Measurements from ENCODE around the gene C15orf40. TPM values are rescaled to one million over a fixed set of nuclear protein-coding genes. Genes with fewer than 3 reads are reported as not detected.
"Not testable (repeated sequence)": the region's sequence is repeated elsewhere in the genome, so short reads cannot be mapped to it uniquely, and the experiment has no call there.

C15orf40 gene
- total RNA-seq, 4 donors from 2014 or later: 7.0 to 11.8 (median 9.1) TPM

- Histone ChIP-seq H3K36me3 (peaks cover 17 to 47% (median 34%) of the 10 kb centered on the region in 4 donors), H3K4me3 (no peak overlapping the region), H3K27ac (replicated peaks in 1 of 4) (no peak overlapping the region), H3K27me3 (no peaks in the 10 kb centered on the region), H3K9me3 (no peaks in the 10 kb centered on the region), H3K4me1 (peaks cover 20 to 29% (median 26%) of the 10 kb centered on the region in 4 donors)
- no peak for TF ChIP-seq POLR2AphosphoS5 (IDR thresholded peaks at IDR 0.05)
- TF ChIP-seq EP300 (IDR thresholded peaks at IDR 0.05): no peak
- no peak for TF ChIP-seq POLR2A (IDR thresholded peaks at IDR 0.05; ENCODE audit: low read depth)
- no peak for TF ChIP-seq CTCF (IDR thresholded peaks at IDR 0.05)
- DNase-seq (ENCODE audit: extremely low spot score): no peak
- 96% methylated on average over 6 of the region's 6 CpGs for WGBS
- intact Hi-C loops (cut with DNase I): loop anchor here (5.0 kb wide), 2 partner anchors 165 to 195 kb away; partner anchors contain the start of gene HDGFL3
Observed at GRCh38 chr15:83012636-83013035, 1.2 kb upstream of the C15orf40 start.

DNA sequence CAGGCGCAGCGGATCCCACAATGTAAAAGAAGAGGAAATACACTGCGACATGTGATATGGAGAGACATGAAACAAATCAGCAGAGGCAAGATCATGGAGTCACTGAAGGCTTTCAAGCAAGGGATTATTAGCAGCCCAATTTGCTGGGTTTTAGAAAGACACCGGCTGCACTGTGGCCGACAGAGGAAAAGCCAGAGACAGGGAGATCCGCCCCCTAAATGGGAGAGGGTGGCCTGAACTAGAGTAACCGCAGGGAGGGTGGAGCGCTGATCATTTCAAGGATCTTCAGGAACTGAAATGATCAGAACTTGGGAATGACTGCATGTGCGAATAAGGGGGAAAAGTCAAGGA is 612 bp upstream of the C15orf40 start:
- Histone ChIP-seq H3K4me3 (peak overlapping the region; percentile 77 to 96 (median 91)), H3K4me1 (peaks cover 20 to 29% (median 26%) of the 10 kb centered on the region in 4 donors), H3K36me3 (peaks cover 23 to 47% (median 36%) of the 10 kb centered on the region in 4 donors), H3K9me3 (no peaks in the 10 kb centered on the region), H3K27me3 (no peaks in the 10 kb centered on the region), H3K27ac (replicated peaks in 1 of 4) (peak overlapping the region; percentile 80 to 88 (median 84))
- intact Hi-C loops (cut with DNase I): loop anchor here (5.0 kb wide), 2 partner anchors 165 to 195 kb away; partner anchors contain the start of gene HDGFL3
- TF ChIP-seq CTCF (IDR thresholded peaks at IDR 0.05) (no peak), EP300 (IDR thresholded peaks at IDR 0.05) (no peak), POLR2AphosphoS5 (IDR thresholded peaks at IDR 0.05) (no peak), POLR2A (IDR thresholded peaks at IDR 0.05; ENCODE audit: low read depth) (no peak)
- DNase-seq (ENCODE audit: extremely low spot score): no peak
- 62% methylated on average over 9 of the region's 9 CpGs for WGBS

DNA sequence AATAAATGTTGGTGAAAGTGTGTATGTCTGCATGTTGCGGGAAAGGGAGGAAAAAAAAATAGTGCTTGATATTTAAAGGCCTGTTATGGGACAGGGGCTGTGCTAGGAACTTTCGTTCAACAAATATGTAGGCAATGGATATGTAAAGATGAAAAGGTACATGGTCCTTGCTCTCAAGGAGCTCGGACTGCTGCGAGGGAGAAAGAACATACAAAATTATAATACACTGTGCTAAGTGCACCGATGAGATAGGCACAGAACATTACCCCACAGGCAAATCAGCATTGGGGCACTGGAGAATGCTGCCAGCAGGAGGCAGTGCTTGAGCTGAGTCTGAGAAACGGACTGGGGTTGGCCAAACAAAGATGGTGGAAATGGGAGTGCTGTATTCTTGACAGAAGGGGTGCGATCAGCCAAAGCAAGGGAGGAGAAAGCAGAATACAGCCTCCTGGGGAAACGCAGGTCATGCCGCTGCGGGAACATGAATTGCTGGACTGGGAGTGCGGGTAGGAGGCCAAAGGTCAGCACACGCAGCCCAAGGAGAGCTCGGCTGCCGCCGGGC is 649 bp downstream of the C15orf40 start:
- Histone ChIP-seq H3K36me3 (peaks cover 33 to 47% (median 39%) of the 10 kb centered on the region in 4 donors), H3K27ac (replicated peaks in 1 of 4) (peak overlapping the region; percentile 80 to 88 (median 84)), H3K9me3 (no peaks in the 10 kb centered on the region), H3K4me3 (peak overlapping the region; percentile 77 to 96 (median 91)), H3K4me1 (peaks cover 20 to 29% (median 26%) of the 10 kb centered on the region in 4 donors), H3K27me3 (no peaks in the 10 kb centered on the region)
- intact Hi-C loops (cut with DNase I): loop anchor here (2.0 to 5.0 kb wide), 3 partner anchors 54 to 197 kb away; partner anchors contain the start of gene HDGFL3
- DNase-seq (ENCODE audit: extremely low spot score): no peak
- 13% methylated on average over 11 of the region's 15 CpGs for WGBS
- TF ChIP-seq CTCF (IDR thresholded peaks at IDR 0.05) (peak; percentile 58 to 72 (median 71)), POLR2A (IDR thresholded peaks at IDR 0.05; ENCODE audit: low read depth) (no peak), EP300 (IDR thresholded peaks at IDR 0.05) (no peak), POLR2AphosphoS5 (IDR thresholded peaks at IDR 0.05) (no peak)

DNA sequence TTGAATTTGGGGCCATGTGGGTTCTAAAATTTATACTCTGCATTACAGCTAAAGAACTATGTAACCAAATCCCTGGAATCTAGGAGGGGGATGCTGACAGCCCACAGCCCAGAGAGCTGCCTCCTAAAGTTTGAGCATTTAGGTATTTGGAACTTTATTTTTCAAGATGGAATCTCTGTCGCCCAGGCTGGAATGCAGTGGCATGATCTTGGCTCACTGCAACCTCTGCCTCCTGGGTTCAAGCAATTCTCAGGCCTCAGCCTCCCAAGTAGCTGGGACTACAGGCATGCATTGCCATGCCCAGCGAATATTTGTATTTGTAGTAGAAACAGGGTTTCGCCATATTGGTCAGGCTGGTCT is 10.8 kb downstream of the C15orf40 start:
- not testable (repeated sequence) for H3K27ac ChIP-seq (replicated peaks in 1 of 4)
- 100% methylated on average over 3 of the region's 3 CpGs for WGBS

More for the DNA sequence above, 10.8 kb downstream of the C15orf40 start:
- Histone ChIP-seq H3K36me3 (peaks cover 8 to 22% (median 17%) of the 10 kb centered on the region in 4 donors), H3K4me1 (peaks cover 5 to 12% (median 9%) of the 10 kb centered on the region in 4 donors)
- peak in 1 of 3 experiments; percentile 0 for TF ChIP-seq CTCF (IDR thresholded peaks at IDR 0.05)
- not testable (repeated sequence) for DNase-seq (ENCODE audit: extremely low spot score); H3K27me3 ChIP-seq; H3K4me3 ChIP-seq; H3K9me3 ChIP-seq
- intact Hi-C loops (cut with DNase I): loop anchor here (5.0 kb wide), 1 partner anchor 148 kb away; no protein-coding TSS in a partner anchor
